Pons (tissue), 1 donor: ENCODE data around the gene MYBPC1.
"Not testable (repeated sequence)": the region's sequence is repeated elsewhere in the genome, so short reads cannot be mapped to it uniquely, and the experiment has no call there.

ENCODE experiments used
- DNase-seq: peaks from one replicate; pipeline ENCODE4 v3.0.0-alpha.2; 2016; ENCODE audit warnings: low spot score

Gene MYBPC1

GRCh38 chr12:101594700-101595099 lies at the start of gene MYBPC1:
Gene MYBPC1, plus strand, starts transcription at chr12:101594971. Its CDS starts 100 bp downstream, at chr12:101595071.
- DNase-seq: no peak

- DNase-seq: no peak
These were observed 43.2 kb upstream of the MYBPC1 start for GRCh38 chr12:101551362-101552114.

- DNase-seq: no peak
These were observed 42.5 kb upstream of the MYBPC1 start for GRCh38 chr12:101552277-101552676.

- DNase-seq: no peak
These were observed 37.7 kb upstream of the MYBPC1 start for GRCh38 chr12:101557094-101557493.

- not testable (repeated sequence) for DNase-seq
These were observed 36.0 kb upstream of the MYBPC1 start for GRCh38 chr12:101558726-101559125.

- DNase-seq: no peak
These were observed 31.6 kb upstream of the MYBPC1 start for GRCh38 chr12:101563212-101563611.

- DNase-seq: no peak
These were observed 29.9 kb upstream of the MYBPC1 start for GRCh38 chr12:101564912-101565311.

- DNase-seq: no peak
These were observed 28.5 kb upstream of the MYBPC1 start for GRCh38 chr12:101566318-101566717.

GRCh38 chr12:101567918-101568317 lies 26.9 kb upstream of the MYBPC1 start:
- DNase-seq: no peak

- DNase-seq: peak; percentile 37
These were observed 24.7 kb upstream of the MYBPC1 start for GRCh38 chr12:101570047-101570446.

- DNase-seq: no peak
These were observed 23.7 kb upstream of the MYBPC1 start for GRCh38 chr12:101571105-101571504.

- DNase-seq: no peak
These were observed 21.0 kb upstream of the MYBPC1 start for GRCh38 chr12:101573743-101574142.

GRCh38 chr12:101578417-101578816 lies 16.4 kb upstream of the MYBPC1 start:
- DNase-seq: no peak

GRCh38 chr12:101581190-101581589 lies 13.6 kb upstream of the MYBPC1 start:
- no peak for DNase-seq

GRCh38 chr12:101582937-101583336 lies 11.8 kb upstream of the MYBPC1 start:
- no peak for DNase-seq

- DNase-seq: no peak
These were observed 4.4 kb upstream of the MYBPC1 start for GRCh38 chr12:101590383-101590782.

- DNase-seq: no peak
These were observed 3.0 kb upstream of the MYBPC1 start for GRCh38 chr12:101591781-101592180.

- DNase-seq: no peak
These were observed 2.3 kb upstream of the MYBPC1 start for GRCh38 chr12:101592448-101592847.

- no peak for DNase-seq
These were observed 1.9 kb upstream of the MYBPC1 start for GRCh38 chr12:101592921-101593320.

- no peak for DNase-seq
These were observed 1.4 kb downstream of the MYBPC1 start for GRCh38 chr12:101596172-101596571.

- DNase-seq: no peak
These were observed 2.4 kb downstream of the MYBPC1 start for GRCh38 chr12:101597164-101597563.

GRCh38 chr12:101598483-101598882 lies 3.7 kb downstream of the MYBPC1 start:
- no peak for DNase-seq

GRCh38 chr12:101599311-101599710 lies 4.5 kb downstream of the MYBPC1 start:
- no peak for DNase-seq
